ENCODE measurements around the gene ACOT8. TPM values are rescaled to one million over a fixed set of nuclear protein-coding genes. Genes with fewer than 3 reads are reported as not detected.

Gene ACOT8
- total and polyA plus RNA-seq, 2 of the 8 experiments (the other 6 are each of a cell fraction or from before 2014, with no cell fraction given), result 37.6 to 88.8 TPM

- peaks cover 0 to 19% of the 10 kb centered on the region in 2 experiments; a peak in 2 of 4 replicates for H3K79me2 ChIP-seq (ENCODE audit: control insufficient read depth in 1 of 2, insufficient read depth in 2 of 2, low read length in 2 of 2)
- no peak overlapping the region for H4K91ac ChIP-seq (replicated peaks; ENCODE audit: insufficient read length, low read length)
- ChIA-PET POLR2A (ENCODE audit: partially characterized antibody) (interaction anchor here (1.1 to 9.9 kb wide), 4 partner anchors 13 to 39 kb away, joined by 3 to 178 read pairs (median 5); partner anchors contain the start of gene SNX21), CTCF (ENCODE audit: partially characterized antibody) (interaction anchor here (1.9 to 2.0 kb wide), 2 partner anchors 11 to 26 kb away, joined by 5 to 7 read pairs; no protein-coding TSS in a partner anchor)
- H4K8ac ChIP-seq (ENCODE audit: extremely low read depth, insufficient read depth, low read length), result no peak overlapping the region
- no peak overlapping the region for H3K23ac ChIP-seq (ENCODE audit: insufficient read length)
- no peak overlapping the region for H4K5ac ChIP-seq (ENCODE audit: insufficient read length, low read depth, low read length)
- no peak overlapping the region; the same call in 1 of the 2 replicates for H3K18ac ChIP-seq (ENCODE audit: extremely low read depth, low read length)
- H3K4me3 ChIP-seq (ENCODE audit: extremely low read depth in 1 of 4, insufficient read depth in 2 of 4, low read depth in 3 of 4, low read length in 4 of 4), result no peak overlapping the region
- H2AFZ ChIP-seq (ENCODE audit: low read length), result no peak overlapping the region
- no peak overlapping the region for H3K27ac ChIP-seq (ENCODE audit: low read depth, low read length)
- no peaks in the 10 kb centered on the region for H4K20me1 ChIP-seq (replicated peaks in 1 of 2; ENCODE audit: control insufficient read depth in 1 of 2, insufficient read depth in 2 of 2, low read length in 2 of 2)
- H3K79me1 ChIP-seq (ENCODE audit: low read depth, low read length), result no peaks in the 10 kb centered on the region; the same call in 1 of the 2 replicates
- 0 out of 2 replicates have a peak overlapping the region, but pooled peaks have one; percentile 5 for H2BK12ac ChIP-seq (ENCODE audit: low read depth, low read length)
- H3K9me3 ChIP-seq (ENCODE audit: insufficient read depth in 2 of 2, low read depth in 1 of 2, low read length in 1 of 2), result no peaks in the 10 kb centered on the region
- H3K23me2 ChIP-seq (ENCODE audit: low read depth, low read length), result no peaks in the 10 kb centered on the region; the same call in 1 of the 2 replicates
- DNase-seq (ENCODE audit: low read depth in 1 of 2, low spot score in 2 of 2), result no peak
- no peak overlapping the region for H2BK15ac ChIP-seq (ENCODE audit: low read length)
- no peak for FAIRE-seq
- H3K4me2 ChIP-seq (ENCODE audit: insufficient read depth in 1 of 2, low read depth in 2 of 2, low read length in 2 of 2), result no peak overlapping the region
- no peak overlapping the region for H3K56ac ChIP-seq (replicated peaks; ENCODE audit: insufficient read length, low read depth, low read length)
- H3K36me3 ChIP-seq (ENCODE audit: control insufficient read depth in 2 of 4, insufficient read depth in 4 of 4, low read length in 3 of 4), result peaks cover 0 to 27% (median 0%) of the 10 kb centered on the region in 4 experiments; a peak in 3 of 8 replicates
- H3K14ac ChIP-seq (ENCODE audit: insufficient read length), result no peak overlapping the region
- H2BK20ac ChIP-seq (ENCODE audit: low read length), result no peak overlapping the region
- no peak overlapping the region for H2BK5ac ChIP-seq (ENCODE audit: low read depth, low read length)
- no peak overlapping the region for H3K4ac ChIP-seq (replicated peaks; ENCODE audit: insufficient read length, low read depth, low read length)
- no peaks in the 10 kb centered on the region for H3K27me3 ChIP-seq (replicated peaks in 1 of 4; ENCODE audit: control insufficient read depth in 3 of 4, extremely low read depth in 1 of 4, insufficient read depth in 3 of 4, low read length in 3 of 4)
- H3K4me1 ChIP-seq (replicated peaks in 1 of 4; ENCODE audit: control insufficient read depth in 3 of 4, insufficient read depth in 4 of 4, low read length in 3 of 4), result peaks cover 4 to 16% (median 12%) of the 10 kb centered on the region in 4 experiments
- no peak overlapping the region for H3K9ac ChIP-seq (replicated peaks in 1 of 4; ENCODE audit: extremely low read depth in 1 of 4, low read depth in 3 of 4, low read length in 3 of 4)
- no peak overlapping the region for H2AK5ac ChIP-seq (ENCODE audit: low read depth, low read length)
- H2BK120ac ChIP-seq (replicated peaks; ENCODE audit: low read depth, low read length), result no peak overlapping the region
- no peak for TF ChIP-seq POLR2A (IDR thresholded peaks at IDR 0.05; ENCODE audit: control extremely low read depth in 1 of 2, low read depth in 2 of 2, low read length in 2 of 2)
- TF ChIP-seq CBX5 (IDR thresholded peaks at IDR 0.05; ENCODE audit: low read depth, low read length), result no peak
- TF ChIP-seq PHF8 (conservative IDR thresholded peaks at IDR 0.05; ENCODE audit: low read depth, low read length), result no peak
- no peak for TF ChIP-seq ZNF274 (IDR thresholded peaks at IDR 0.05; ENCODE audit: borderline replicate concordance, extremely low read depth, low read length)
- no peak for TF ChIP-seq MAFK (IDR thresholded peaks at IDR 0.05; ENCODE audit: low read depth, low read length)
- no peak for TF ChIP-seq EZH2 (IDR thresholded peaks at IDR 0.05; ENCODE audit: low read depth, low read length, severe bottlenecking)
- TF ChIP-seq SIX5 (IDR thresholded peaks at IDR 0.05; ENCODE audit: low read depth, low read length), result no peak
- no peak for TF ChIP-seq USF2 (IDR thresholded peaks at IDR 0.05; ENCODE audit: low read length)
- no peak for TF ChIP-seq RBBP5 (IDR thresholded peaks at IDR 0.05; ENCODE audit: borderline replicate concordance, low read depth, low read length)
- no peak for TF ChIP-seq SIRT6 (IDR thresholded peaks at IDR 0.05; ENCODE audit: low read length)
- no peak for TF ChIP-seq CHD1 (IDR thresholded peaks at IDR 0.05; ENCODE audit: low read depth, low read length)
- TF ChIP-seq KDM4A (IDR thresholded peaks at IDR 0.05; ENCODE audit: low read depth, low read length, severe bottlenecking), result no peak
- TF ChIP-seq POLR2AphosphoS5 (IDR thresholded peaks at IDR 0.05; ENCODE audit: low read depth, low read length), result no peak
- TF ChIP-seq POU5F1 (IDR thresholded peaks at IDR 0.05; ENCODE audit: low read depth, low read length), result no peak
- no peak for TF ChIP-seq RFX5 (IDR thresholded peaks at IDR 0.05; ENCODE audit: borderline replicate concordance, low read depth, low read length)
Measured at GRCh38 chr20:45851501-45851900, 5.7 kb downstream of the ACOT8 start.

Data from H1 (cell line).